NOMO-1 treated with DMSO at 0.1 percent for 48 hours (cell line): ENCODE results near the gene NELL2.
"Not testable (repeated sequence)": the region's sequence is repeated elsewhere in the genome, so short reads cannot be mapped to it uniquely, and the experiment has no call there.

ENCODE experiments used
- DNase-seq: peaks from one replicate; lab custom pipeline; 2025; ENCODE audit not compliant: unreplicated experiment; lab: John Stamatoyannopoulos, UW

The NELL2 gene

DNA sequence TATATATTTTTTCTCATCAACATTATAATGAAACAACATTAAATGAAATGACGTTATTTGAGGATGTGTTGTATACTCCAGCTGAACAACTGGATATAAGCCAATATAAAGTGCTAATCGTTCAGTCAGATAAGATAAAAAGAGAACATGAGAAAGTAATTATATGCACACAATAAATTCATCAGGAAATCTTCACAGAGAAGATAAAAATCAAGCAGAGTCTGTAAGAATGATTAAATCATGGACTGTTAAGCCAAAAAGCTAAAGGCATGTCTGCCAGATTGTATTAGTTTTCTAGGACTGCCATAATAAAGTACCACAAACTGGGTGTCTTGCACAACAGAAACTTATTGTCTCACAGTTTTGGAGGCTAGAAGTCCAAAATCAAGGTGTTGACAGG lies 178.6 kb downstream of the NELL2 start:
- no peak for DNase-seq

GRCh38 chr12:44696542-44696941 lies 179.6 kb downstream of the NELL2 start:
- DNase-seq: no peak

DNA sequence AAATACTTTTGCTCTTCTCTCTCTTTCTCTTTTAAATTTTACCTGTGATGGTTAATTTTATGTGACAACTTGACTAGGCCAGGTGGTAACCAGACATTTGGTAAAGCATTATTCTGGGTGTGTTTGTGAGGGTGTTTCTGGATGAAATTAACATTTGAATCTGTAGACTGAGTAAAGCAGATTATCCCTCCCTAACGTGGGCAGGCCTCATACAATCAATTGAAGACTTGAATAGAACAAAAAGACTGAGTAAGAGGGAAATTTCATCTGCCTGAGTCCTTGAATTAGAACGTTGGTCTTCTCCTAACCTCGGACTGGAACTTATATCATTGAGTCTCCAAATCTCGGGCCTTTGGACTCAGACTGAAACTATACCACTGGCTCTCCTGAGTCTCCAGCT lies 182.1 kb downstream of the NELL2 start:
- no peak for DNase-seq

- no peak for DNase-seq
These were observed 186.5 kb downstream of the NELL2 start for GRCh38 chr12:44689587-44689986.

DNA sequence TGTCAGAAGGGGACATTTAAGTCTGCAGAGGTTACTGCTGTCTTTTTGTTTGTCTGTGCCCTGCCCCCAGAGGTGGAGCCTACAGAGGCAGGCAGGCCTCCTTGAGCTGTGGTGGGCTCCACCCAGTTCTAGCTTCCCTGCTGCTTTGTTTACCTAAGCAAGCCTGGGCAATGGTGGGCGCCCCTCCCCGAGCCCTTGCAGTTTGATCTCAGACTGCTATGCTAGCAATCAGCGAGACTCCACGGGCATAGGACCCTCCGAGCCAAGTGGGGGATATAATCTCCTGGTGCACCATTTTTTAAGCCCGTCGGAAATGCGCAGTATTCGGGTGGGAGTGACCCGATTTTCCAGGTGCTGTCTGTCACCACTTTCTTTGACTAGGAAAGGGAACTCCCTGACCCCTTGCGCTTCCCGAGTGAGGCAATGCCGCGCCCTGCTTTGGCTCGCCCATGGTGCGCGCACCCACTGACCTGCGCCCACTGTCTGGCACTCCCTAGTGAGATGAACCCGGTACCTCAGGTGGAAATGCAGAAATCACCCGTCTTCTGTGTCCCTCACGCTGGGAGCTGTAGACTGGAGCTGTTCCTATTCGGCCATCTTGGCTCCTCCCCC lies 189.2 kb downstream of the NELL2 start:
- not testable (repeated sequence) for DNase-seq

DNA sequence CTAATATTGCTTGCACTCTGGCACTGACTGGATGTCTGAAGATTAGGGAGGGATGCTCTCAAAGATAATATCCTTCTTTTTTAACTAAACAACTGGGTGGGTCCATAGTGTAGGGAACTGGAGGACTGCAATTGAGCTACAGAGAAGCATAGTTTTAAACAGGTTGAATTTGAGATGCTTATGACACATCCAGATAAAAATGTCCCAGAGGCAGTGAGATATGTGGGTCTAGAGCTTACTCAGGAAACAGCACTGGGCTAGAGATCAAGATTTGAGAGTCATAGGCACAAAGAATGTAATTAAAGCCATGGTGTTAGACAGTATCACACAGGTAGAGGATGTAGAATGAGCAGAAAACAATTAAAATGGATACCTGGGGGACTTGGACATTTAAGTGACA lies 198.4 kb downstream of the NELL2 start:
- DNase-seq: no peak

GRCh38 chr12:44674875-44675274 lies 201.2 kb downstream of the NELL2 start:
- no peak for DNase-seq

DNA sequence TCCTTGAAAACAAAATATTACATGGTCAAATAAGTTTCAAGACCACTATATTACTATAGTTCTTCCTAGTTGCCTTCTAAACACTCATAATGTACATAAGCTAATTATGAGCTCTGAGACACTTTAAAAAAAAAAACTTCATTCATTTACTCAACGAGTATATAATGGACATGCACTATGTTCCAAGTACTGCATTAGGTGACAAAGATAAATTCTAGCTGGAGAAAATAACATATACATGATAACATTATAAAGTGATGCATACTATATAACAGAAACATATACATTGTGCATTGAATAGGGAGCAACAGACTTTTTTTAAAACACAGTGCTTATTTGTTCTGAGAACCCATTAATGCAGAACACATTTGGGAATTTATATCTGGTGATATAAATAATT lies 202.3 kb downstream of the NELL2 start:
- DNase-seq: no peak

DNA sequence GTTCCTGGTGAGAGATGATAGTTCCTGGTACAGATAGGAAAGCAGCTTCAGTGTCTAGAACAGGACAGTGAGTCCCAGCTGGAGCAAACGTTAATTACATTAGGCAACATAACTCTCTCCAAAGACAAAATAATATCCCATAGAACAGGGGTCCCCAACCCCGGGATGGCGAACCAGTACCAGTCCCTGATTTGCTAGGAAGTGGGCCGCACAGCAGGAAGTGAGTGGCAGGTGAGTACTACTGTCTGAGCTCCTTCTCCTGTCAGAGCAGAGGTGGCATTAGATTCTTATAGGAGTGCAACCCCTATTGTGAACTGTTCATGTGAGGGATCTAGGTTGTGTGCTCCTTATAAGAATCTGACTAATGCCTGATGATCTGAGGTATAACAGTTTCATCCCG lies 204.1 kb downstream of the NELL2 start:
- no peak for DNase-seq

- no peak for DNase-seq
These were observed 207.7 kb downstream of the NELL2 start for GRCh38 chr12:44668443-44668842.

- no peak for DNase-seq
These were observed 208.7 kb downstream of the NELL2 start for GRCh38 chr12:44667461-44667860.

DNA sequence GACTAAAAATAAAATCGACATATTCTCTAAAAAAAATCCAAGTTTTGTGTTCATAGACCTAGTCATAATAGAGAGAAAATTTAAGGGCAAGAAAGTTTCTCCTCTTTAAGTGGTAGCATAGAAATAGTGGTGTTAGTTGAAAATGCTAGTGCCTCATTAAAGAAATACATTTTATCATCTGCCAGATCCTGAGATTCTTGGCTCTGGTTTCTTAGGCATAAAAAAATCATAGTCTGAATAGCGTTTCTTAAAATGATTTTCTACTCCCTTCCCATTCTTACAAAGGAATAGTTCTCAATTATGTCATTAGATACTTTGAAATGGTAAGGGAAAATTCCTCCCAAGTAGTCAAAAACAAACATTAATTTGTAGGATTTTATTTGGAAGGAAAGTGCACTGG lies 212.8 kb downstream of the NELL2 start:
- no peak for DNase-seq

GRCh38 chr12:44655846-44656245 lies 220.3 kb downstream of the NELL2 start:
- DNase-seq: no peak

GRCh38 chr12:44654646-44655639 lies 221.2 kb downstream of the NELL2 start:
- DNase-seq: no peak

GRCh38 chr12:44653861-44654527 lies 222.1 kb downstream of the NELL2 start:
- DNase-seq: no peak

DNA sequence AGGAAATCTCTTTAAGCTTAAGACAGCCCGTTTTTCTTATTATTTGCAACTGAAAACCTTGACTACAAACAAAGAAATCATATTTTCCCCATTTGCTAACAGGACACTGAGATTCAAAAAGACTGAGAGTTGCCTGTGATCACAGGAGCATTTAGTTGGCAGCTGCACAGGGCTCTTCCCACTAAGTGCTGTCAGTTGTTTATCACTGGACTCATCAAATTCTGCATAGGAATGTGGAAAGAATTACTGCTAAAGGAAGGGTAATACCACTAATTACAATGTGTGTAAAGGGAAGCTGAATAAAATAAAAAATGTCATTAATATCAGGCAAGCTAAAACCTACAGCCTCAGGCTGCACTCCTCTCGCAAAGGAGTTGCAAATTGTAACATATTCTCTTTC lies 226.4 kb downstream of the NELL2 start:
- DNase-seq: no peak

- DNase-seq: no peak
These were observed 228.0 kb downstream of the NELL2 start for GRCh38 chr12:44647917-44648690.

- DNase-seq: no peak
These were observed 235.5 kb downstream of the NELL2 start for GRCh38 chr12:44640427-44641190.

- DNase-seq: no peak
These were observed 238.2 kb downstream of the NELL2 start for GRCh38 chr12:44637875-44638274.

DNA sequence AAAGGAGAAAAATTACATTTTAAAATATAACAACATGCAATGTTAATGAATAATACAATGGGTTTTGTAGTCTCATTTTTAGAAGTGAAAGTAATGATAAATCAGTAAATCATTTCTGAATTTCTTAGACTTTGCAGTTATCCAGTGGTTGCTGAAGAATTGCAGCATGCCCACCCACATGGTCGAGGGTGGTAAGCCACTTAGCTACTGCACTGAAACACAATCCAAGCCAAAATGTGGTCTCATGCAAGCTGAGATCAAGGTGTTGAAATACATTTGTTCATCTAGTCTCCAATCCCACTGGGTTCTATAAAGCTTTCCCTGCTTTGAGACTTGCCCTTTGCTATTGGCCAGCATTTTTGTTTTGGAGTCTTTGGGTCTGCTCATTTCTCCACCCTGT lies 247.9 kb downstream of the NELL2 start:
- DNase-seq: no peak
